ENCODE results near the gene TMEM51. TPM values are rescaled to one million over a fixed set of nuclear protein-coding genes. Genes with fewer than 3 reads are reported as not detected.

The TMEM51 gene
- total RNA-seq, 1 experiment from 2014 or later: 47.6 TPM

DNA sequence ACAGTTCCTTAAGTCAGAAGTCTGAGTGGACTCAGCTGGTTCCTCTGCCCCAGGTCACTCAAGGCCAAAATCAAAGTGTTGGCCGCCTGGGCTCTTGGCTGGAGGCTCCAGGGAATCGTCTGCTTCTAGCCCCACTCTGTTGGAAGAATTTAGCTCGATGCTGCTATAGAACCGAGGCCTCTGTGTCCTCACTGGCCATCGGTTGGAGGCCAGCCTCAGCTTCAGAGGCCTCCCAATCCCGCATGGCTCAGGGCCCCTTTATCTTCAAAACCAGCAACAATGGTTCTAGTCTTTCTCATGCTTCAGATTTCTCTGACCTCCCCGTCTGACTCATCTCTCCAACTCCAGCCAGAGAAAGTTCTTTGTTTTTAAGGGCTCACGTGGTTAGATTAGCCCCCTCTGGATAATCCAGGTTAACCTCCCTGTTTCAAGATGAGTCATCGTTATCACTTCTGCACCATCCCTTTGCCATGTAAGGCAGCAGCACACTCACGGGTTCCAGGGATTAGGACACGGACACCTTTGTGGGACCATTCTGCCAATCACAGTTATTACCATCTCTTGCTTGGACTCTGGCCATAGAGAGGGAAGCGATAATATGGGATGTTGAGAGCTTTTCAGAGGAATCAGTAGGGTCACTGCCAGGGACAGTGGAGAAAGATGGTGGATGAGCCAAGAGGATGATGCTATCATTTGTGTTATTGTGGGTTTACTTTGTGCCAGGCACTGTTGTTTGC is 107.0 kb downstream of the TMEM51 start:
- no peaks in the 10 kb centered on the region for H3K9me3 Mint-ChIP-seq (ENCODE audit: low read depth, unreplicated experiment)
- no TSS peak for BruUV-seq (replicated peaks)
- no peak for DNase-seq
- H3K4me1 Mint-ChIP-seq (ENCODE audit: low read depth, unreplicated experiment): peaks cover 23% of the 10 kb centered on the region
- H3K36me3 Mint-ChIP-seq (ENCODE audit: insufficient read depth, unreplicated experiment): no peaks in the 10 kb centered on the region
- intact Hi-C loops (cut with micrococcal nuclease; ENCODE audit: unreplicated experiment): no loop called here
- TF ChIP-seq, protein P1, sequence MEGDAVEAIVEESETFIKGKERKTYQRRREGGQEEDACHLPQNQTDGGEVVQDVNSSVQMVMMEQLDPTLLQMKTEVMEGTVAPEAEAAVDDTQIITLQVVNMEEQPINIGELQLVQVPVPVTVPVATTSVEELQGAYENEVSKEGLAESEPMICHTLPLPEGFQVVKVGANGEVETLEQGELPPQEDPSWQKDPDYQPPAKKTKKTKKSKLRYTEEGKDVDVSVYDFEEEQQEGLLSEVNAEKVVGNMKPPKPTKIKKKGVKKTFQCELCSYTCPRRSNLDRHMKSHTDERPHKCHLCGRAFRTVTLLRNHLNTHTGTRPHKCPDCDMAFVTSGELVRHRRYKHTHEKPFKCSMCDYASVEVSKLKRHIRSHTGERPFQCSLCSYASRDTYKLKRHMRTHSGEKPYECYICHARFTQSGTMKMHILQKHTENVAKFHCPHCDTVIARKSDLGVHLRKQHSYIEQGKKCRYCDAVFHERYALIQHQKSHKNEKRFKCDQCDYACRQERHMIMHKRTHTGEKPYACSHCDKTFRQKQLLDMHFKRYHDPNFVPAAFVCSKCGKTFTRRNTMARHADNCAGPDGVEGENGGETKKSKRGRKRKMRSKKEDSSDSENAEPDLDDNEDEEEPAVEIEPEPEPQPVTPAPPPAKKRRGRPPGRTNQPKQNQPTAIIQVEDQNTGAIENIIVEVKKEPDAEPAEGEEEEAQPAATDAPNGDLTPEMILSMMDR (IDR thresholded peaks at IDR 0.05; ENCODE audit: unreplicated experiment): no peak
- no peaks in the 10 kb centered on the region for H3K27me3 Mint-ChIP-seq (ENCODE audit: unreplicated experiment)
- peak overlapping the region; percentile 41 for H3K4me3 Mint-ChIP-seq (ENCODE audit: low read depth, unreplicated experiment)
- peak overlapping the region; percentile 67 for H3K27ac Mint-ChIP-seq (ENCODE audit: unreplicated experiment)
- CTCF ChIA-PET: interaction anchor here (0.6 to 0.9 kb wide), 3 partner anchors 13 to 100 kb away, joined by 3 to 4 read pairs (median 3); no protein-coding TSS in a partner anchor

DNA sequence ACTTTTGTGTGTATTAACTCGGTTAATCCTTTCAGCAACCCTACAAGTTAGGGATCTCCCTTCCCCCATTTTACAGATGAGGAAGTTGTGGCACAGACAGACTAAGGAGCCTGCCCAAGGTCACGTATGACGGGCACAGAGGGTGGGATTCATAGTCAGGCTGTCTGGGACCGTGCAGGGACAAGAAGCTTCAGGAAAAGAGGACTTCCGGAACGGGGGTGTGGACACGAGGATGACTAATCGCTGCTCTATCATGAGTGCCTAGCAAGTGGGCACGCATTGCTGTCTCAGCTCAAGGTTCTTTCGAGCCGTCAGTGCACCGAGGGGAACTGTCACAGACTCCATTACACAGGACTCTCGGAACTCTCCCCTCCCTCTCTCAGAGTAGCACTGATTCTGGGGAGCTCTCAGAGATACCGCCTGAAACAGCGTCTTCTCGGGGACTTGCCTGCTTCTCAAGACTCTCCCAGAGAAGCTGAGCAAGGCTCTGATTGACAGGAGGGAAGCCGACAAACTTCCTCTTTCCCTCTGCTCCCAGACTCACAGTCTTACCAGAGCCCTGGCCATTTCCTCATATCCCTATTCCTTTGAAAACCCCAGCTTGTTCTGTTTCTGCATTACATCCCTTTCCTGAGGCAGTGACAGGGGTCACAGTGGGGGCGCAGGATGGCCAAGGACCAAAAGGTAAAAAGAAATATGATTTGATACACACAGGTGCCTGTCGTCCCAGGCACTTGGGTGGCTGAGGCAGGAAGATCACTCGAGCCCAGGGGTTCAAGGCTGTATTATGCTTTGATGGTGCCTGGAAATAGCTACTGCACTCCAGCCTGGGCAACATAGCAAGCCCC is 107.8 kb downstream of the TMEM51 start:
- H3K4me1 Mint-ChIP-seq (ENCODE audit: low read depth, unreplicated experiment): peaks cover 23% of the 10 kb centered on the region
- H3K36me3 Mint-ChIP-seq (ENCODE audit: insufficient read depth, unreplicated experiment): no peaks in the 10 kb centered on the region
- peak; percentile 35 for DNase-seq
- H3K4me3 Mint-ChIP-seq (ENCODE audit: low read depth, unreplicated experiment): peak overlapping the region; percentile 41
- TF ChIP-seq, protein P1 (IDR thresholded peaks at IDR 0.05; ENCODE audit: unreplicated experiment): no peak
- no peaks in the 10 kb centered on the region for H3K27me3 Mint-ChIP-seq (ENCODE audit: unreplicated experiment)
- intact Hi-C loops (cut with micrococcal nuclease; ENCODE audit: unreplicated experiment): no loop called here
- BruUV-seq (replicated peaks): no TSS peak
- peak overlapping the region; percentile 67 for H3K27ac Mint-ChIP-seq (ENCODE audit: unreplicated experiment)
- CTCF ChIA-PET: interaction anchor here (0.7 to 0.9 kb wide), 2 partner anchors 13 to 138 kb away, joined by 3 read pairs; no protein-coding TSS in a partner anchor
- H3K9me3 Mint-ChIP-seq (ENCODE audit: low read depth, unreplicated experiment): no peaks in the 10 kb centered on the region

DNA sequence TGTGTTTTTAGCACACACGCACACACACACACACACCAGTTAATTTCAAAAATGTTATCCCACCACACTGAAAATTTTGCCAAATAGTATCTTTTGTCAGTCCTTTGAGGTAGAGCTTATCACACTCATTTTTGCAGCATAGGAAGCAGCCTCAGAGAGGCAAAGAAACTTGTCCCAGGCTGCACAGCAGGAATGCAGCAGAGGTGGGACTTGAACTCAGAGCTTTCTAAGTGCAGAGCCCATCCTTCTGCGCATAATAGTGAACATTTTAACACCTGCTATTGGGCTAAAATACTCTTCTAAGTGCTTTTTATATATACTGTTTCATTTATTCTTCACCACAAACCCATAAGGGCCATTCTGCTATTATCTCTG is 108.4 kb downstream of the TMEM51 start:
- Mint-ChIP-seq H3K27ac (ENCODE audit: unreplicated experiment) (peak overlapping the region; percentile 67), H3K4me1 (ENCODE audit: low read depth, unreplicated experiment) (peaks cover 23% of the 10 kb centered on the region), H3K27me3 (ENCODE audit: unreplicated experiment) (no peaks in the 10 kb centered on the region), H3K4me3 (ENCODE audit: low read depth, unreplicated experiment) (no peak overlapping the region), H3K9me3 (ENCODE audit: low read depth, unreplicated experiment) (no peaks in the 10 kb centered on the region), H3K36me3 (ENCODE audit: insufficient read depth, unreplicated experiment) (no peaks in the 10 kb centered on the region)
- no TSS peak for BruUV-seq (replicated peaks)
- no peak for DNase-seq
- intact Hi-C loops (cut with micrococcal nuclease; ENCODE audit: unreplicated experiment): no loop called here
- CTCF ChIA-PET: interaction anchor here (0.7 kb wide), 1 partner anchor 139 kb away, joined by 3 read pairs; no protein-coding TSS in a partner anchor
- TF ChIP-seq, protein P1 (IDR thresholded peaks at IDR 0.05; ENCODE audit: unreplicated experiment): no peak

DNA sequence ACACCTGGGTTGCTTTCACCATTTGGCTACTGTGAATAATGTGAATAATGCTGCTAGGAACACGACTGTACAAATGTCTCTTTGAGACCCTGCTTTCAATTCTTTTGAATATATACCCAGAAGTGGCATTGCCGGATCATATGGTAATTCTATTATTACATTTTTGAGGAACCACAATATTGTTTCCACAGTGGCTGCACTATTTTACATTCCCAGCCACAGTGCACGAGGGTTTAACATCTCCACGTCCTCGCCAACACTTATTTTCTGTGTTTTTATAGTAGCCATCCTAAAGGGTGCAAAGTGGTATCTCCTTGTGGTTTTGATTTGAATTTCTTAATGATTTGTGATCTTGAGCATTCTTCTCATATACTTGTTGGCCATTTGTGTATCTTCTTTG is 109.2 kb downstream of the TMEM51 start:
- H3K27me3 Mint-ChIP-seq (ENCODE audit: unreplicated experiment): no peaks in the 10 kb centered on the region
- CTCF ChIA-PET: no interaction called here
- no TSS peak for BruUV-seq (replicated peaks)
- peaks cover 23% of the 10 kb centered on the region for H3K4me1 Mint-ChIP-seq (ENCODE audit: low read depth, unreplicated experiment)
- H3K27ac Mint-ChIP-seq (ENCODE audit: unreplicated experiment): no peak overlapping the region
- intact Hi-C loops (cut with micrococcal nuclease; ENCODE audit: unreplicated experiment): no loop called here
- H3K9me3 Mint-ChIP-seq (ENCODE audit: low read depth, unreplicated experiment): no peaks in the 10 kb centered on the region
- TF ChIP-seq, protein P1 (IDR thresholded peaks at IDR 0.05; ENCODE audit: unreplicated experiment): no peak
- no peaks in the 10 kb centered on the region for H3K36me3 Mint-ChIP-seq (ENCODE audit: insufficient read depth, unreplicated experiment)
- DNase-seq: no peak
- H3K4me3 Mint-ChIP-seq (ENCODE audit: low read depth, unreplicated experiment): no peak overlapping the region

Data from Calu3 (cell line).